Measurements from ENCODE around the gene TMEM270.
"Not testable (repeated sequence)": the region's sequence is repeated elsewhere in the genome, so short reads cannot be mapped to it uniquely, and the experiment has no call there.

TMEM270 gene, protein sequence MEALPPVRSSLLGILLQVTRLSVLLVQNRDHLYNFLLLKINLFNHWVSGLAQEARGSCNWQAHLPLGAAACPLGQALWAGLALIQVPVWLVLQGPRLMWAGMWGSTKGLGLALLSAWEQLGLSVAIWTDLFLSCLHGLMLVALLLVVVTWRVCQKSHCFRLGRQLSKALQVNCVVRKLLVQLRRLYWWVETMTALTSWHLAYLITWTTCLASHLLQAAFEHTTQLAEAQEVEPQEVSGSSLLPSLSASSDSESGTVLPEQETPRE

DNA sequence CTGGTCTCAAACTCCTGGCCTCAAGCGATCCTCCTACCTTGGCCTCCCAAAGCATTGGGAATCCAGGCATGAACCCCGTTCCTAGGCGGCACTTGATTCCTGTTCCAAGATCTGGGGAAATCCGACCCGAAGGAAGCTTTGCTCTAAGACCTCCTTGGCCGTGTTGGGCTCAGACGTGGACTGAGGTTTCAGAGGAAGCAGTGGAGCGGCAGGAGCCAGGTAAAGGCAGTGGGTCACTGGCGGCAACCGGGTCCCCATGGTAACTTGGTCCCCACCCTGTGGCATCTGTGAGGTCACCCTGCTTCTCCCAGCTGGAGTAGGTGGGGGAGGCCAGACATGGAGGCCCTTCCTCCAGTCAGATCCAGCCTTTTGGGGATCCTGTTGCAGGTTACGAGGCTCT lies at the start of gene TMEM270:
Gene TMEM270 (plus strand): TSS at position 301 of the 400 bp plus-strand sequence. CDS start 36 bp downstream, at position 337.
- DNase-seq (ENCODE audit: low spot score), result no peak

DNA sequence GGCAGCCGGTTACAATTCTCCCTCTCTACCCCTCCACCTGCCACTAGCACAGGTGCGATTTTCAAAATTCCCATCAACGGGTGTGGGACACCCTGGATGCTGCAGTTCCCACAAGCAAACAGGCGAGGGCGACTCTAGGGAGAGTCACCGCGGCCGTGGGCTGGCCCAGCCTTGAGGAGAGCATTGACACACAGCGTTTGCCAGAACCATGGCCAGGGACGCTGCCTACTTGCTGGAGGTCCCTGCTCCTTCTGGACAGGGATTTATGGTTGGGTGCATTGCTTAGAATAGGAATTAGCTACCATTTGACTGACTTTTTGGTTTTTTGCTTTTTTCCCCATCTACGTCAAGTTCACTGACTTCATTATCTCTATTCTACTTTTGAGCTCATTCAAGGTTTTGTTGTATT lies 49.2 kb upstream of the TMEM270 start:
- DNase-seq (ENCODE audit: low spot score), result peak; percentile 75

DNA sequence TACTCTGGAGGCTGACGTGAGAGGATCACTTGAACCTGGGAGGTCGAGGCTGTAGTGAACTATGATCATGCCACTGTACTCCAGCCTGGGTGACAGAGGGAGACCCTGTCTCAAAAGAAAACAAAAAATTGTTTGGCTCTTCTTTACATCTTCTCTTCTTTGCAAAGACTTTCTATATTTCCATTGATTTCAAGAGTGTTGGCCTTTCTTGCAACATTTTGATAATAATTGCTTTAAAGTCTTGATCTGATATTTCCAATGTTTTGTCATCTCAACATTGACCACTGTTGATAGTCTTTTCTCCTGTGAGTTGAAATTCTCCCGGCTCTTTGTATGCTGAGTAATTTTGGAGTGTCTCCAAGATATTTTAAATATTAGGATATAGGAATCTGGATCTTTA lies 48.0 kb upstream of the TMEM270 start:
- no peak for DNase-seq (ENCODE audit: low spot score)

DNA sequence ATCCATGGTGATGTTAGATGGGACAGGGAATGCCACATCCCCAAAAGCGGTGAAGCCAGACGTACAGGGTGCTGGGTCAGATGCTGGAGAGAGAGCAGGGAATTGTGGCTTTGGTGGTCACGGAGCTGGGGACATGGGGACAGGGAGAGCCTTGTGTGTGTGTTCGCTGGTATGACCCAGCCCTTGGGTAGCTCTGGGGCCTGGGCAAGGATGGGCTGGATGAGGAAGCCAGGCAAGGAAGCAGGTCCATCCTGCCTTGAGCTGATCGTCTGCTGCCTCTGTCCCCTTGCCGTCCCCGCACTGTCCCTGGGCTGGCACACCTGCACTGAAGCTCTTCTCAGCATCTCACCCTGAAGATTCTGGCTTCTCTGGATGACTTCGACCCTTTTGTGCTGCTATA lies 45.5 kb upstream of the TMEM270 start:
- DNase-seq (ENCODE audit: low spot score), result no peak

DNA sequence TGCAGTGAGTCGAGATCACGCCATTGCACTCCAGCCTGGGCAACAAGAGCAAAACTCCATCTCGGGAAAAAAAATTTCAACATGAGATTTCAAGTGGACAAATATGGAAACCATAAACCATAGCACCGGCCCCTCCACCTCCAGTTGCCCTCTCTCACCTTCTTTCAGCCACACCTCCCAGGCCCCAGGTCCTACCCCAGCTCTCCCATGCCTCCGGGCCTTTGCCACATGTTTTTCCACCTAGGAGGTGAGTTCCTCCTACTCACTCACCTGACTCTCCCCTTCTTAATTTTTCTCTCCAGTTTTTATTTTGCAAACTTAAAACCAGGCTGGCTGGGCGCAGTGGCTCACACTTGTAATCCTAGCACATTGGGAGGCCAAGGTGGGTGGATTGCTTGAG lies 43.8 kb upstream of the TMEM270 start:
- no peak for DNase-seq (ENCODE audit: low spot score)

DNA sequence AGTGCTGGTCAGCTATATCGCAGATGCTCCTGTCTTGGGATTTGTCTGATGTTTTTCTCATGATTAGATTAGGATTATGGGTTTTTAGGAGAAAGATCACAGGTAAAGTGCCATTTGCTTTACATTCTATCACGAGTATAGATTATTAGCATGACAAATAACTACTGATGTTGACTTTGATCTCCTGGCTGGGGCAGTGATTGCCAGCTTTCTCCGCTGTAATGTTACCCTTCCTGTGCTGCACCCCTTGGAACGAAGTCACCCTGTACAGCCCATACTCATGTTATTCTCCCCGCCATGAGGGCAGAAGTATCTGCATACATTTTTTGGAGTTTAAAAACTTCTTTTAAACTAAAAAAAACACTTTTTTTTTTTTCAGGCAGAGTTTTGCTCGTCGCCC lies 40.9 kb upstream of the TMEM270 start:
- DNase-seq (ENCODE audit: low spot score), result no peak

DNA sequence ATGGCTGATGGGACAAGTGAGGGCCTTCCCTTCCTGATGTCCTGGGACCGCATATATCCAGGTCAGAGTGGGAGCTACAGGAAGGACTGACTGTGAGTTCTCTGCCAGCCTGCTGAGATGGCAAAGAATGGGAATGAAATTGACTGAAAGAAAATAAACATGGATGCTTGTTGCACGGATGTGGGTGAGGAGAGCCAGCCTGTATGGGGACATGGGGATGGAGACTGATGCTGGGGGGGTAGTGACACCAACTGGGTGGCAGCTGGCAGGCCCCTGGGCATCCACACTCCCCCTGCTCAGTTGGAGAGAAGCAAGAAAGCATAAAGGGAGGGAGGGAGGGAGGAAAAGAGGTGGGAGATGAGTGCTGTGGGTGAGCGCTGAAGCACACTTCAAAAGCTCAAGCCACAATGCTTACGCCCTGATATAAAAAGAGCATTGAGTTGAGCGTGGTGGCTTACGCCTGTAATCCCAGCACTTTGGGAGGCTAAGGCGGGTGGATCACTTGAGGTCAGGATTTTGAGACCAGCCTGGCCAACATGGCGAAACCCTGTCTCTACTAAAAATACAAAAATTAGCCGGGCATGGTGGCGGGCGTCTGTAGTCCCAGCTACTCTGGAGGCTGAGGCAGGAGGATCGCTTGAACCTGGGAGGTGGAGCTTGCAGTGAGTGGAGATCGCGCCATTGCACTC lies 39.2 kb upstream of the TMEM270 start:
- DNase-seq (ENCODE audit: low spot score), result not testable (repeated sequence)

DNA sequence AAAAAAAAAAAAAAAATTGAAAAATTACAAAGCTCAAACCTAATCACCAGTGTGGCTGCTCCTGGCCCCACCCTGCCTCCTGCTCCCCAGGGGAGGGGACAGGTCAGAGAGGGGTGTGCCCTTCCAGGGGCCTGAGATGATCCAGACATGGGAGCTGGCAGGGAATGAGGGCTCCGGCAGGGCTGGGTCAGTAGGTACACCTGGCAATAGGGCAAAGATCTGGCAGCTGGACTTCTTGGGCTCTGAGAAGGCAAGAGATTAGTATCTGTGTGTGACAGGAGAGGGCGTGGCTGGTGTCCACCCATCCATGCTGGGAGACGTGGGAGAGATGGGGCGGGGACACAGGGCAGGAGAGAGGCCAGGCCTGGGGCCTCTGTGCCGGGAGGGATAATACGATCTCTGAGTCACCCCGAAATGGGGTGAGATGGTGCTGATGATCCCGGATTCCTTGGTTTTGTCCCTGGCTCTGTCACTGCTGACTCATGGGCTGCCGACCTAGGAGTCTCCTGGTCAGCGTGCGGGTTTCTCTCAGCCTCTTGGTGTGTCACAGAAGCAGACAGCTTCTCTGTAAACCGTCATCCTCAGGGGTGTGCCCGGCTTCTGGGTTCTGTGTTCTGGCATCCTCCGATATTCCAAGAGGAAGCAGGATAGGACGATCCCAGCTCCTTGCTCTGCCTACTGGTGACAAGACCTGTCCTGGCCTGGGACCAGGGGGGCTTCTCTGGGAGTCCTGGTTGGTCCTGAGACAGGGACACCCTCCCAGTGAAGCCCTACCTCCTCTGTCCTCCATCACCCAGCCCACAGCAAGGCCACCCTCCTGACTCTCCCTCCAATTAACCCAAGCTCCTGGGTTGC lies 38.4 kb upstream of the TMEM270 start:
- DNase-seq (ENCODE audit: low spot score), result no peak

DNA sequence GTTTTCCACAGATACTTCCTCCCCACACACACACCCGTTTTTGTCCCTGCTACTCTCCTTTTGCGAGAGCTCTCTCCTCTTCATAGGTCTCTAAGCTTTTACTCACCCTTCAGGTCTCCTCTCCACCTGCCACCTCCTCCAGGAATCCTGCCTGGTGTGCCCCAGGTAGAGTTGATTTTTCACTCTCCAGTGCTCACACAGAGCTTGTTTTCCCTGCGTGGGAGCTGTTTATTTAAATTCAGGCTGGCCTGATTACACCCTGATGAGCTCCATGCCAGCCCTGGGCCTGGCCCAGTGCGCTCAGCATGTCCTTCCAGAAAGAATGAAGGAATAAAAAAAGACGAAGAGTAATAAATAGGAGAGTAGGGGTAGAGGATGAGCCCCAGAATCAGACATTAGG lies 37.7 kb upstream of the TMEM270 start:
- no peak for DNase-seq (ENCODE audit: low spot score)

DNA sequence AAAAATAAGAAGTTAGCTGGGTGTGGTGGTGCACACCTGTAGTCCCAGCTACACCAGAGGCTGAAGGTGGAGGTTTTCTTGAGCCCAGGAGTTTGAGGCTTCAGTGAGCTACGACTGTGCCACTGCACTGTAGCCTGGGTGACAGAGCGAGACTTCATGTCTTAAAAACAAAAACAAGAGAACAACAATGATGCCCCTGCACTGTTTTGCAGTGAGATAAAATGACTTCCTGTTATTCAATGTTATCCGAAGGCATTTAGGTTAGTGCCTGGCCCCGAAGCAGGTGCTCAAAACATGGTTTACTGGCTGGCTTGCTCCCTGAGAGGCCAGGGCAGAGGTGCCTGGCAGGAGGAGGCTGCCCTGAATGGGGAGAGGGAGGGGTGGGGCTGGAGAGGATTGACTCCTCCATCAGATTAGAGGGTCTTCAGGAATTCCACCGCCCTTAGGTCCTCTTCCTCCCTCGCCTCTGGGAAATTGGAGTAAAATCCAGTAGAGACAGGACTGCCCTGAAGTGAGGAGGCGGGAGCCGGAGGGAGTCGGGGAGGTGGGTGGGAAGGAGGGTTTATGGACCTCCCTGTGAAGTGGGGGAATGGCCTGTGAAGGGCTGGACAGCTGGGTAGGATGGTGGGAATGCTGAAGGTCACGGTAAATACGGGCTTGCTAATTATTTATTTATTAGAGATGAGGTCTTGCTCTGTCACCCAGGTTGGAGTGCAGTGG lies 36.9 kb upstream of the TMEM270 start:
- no peak for DNase-seq (ENCODE audit: low spot score)

DNA sequence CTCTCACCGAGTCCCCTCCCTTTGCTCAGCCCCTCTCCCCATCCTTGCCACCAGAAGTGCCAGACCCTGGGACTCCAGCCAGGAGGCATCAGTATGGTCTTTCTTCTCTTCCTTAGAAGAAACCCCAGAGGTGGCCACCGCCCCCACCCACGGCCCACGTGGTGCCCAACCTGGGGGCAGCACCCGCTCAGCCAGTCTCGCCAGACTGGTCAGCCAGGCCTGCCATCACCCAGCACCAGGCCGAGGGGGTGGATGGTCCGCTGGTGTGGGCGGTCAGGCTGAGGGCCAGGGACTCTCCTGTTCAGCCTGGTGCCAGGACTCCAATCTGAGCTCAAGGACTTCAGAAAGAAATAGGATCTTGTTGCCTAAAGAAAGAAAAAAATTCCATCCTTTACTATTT lies 36.0 kb upstream of the TMEM270 start:
- no peak for DNase-seq (ENCODE audit: low spot score)

DNA sequence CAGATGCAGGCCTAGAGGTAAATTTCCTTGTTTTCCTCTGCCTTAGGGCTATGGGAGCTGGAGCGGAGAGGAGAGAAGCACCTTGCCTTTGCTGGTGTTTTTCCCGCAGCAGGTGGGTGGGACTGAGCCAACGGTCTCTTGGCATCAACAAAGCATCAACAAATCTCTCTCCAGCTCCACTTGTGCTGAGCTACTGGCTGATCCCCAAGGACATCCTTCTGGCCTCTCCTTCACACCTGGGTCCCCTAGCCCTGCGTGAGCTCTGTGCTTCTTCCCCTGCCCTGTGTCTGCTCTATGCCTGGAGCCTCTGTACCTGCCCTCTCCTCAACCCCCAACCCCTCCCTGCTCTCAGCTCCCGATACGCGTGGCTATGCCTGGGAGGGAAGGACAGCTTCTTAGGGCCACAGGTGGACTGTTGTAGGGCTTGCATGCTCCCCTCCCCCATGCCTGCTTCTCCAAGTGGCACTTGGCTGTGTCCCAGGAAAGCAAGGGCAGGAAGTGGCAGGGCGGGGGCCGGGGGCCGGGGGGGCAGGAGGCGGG lies 33.3 kb upstream of the TMEM270 start:
- no peak for DNase-seq (ENCODE audit: low spot score)

DNA sequence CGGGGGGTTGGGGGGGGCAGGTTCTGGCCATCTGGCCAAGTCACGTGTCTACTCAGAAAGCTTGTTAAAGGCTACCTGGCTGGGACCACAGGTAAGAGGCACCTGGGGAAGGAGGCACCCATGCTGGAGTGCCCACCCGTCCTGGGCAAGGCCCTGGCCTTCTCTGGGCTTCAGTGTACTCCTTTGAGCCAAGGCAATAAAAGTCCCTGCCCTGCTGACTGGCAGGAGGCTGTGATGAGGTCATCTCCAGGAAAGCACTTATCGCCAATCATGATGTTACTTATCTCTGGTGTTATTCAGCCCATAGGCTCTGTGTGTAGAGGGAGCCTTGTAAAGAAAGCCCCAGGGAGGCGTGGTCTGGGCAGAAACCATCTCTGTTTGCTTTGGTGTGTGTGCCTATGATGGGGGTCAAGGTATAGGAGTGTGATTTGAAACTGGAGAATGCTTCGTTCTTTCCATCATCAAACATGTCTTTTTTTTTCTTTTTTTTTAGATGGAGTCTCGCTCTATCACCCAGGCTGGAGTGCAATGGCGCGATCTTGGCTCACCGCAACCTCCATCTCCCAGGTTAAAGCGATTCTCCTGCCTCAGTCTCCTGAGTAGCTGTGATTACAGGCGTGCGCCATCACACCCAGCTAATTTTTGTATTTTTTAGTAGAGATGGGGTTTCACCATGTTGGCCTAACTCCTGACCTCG lies 32.7 kb upstream of the TMEM270 start:
- peak; percentile 60 for DNase-seq (ENCODE audit: low spot score)

DNA sequence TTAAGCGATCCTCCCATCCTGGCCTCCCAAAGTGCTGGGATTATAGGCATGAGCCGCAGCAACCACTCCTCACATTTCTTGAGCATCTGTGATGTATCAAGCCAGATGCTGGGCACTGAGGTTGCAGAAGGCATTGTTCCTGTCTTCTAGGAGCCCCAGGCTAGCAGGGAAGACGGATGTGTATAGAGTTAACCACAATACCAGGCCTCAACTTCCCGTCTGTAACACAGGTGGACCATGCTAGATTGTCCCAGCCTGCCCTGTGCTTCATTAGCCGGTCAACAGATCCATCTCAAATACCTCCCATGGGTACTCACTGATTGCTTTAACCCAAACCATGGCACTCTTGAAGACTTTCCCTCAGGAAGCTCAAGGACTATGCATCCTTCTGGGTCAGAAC lies 32.0 kb upstream of the TMEM270 start:
- no peak for DNase-seq (ENCODE audit: low spot score)

DNA sequence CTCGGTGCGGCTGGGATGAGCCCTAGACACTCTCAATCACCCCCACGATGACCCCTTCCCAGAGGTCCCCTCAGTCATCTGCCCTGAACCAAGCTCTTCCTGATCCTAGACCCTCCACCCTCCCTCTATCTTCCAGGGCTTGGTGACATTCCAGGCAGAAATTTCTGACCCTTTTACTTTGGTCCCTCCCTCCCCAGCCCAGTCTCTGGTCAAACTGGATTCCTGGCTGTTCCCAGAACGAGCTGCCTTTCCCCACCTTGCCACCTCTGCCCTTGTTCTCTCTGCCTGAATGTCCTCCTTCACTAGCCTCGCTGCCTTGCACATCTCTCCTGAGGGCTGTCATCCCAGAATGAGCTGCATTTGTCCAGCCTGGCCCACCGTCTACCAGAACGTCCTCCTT lies 31.5 kb upstream of the TMEM270 start:
- DNase-seq (ENCODE audit: low spot score), result no peak

DNA sequence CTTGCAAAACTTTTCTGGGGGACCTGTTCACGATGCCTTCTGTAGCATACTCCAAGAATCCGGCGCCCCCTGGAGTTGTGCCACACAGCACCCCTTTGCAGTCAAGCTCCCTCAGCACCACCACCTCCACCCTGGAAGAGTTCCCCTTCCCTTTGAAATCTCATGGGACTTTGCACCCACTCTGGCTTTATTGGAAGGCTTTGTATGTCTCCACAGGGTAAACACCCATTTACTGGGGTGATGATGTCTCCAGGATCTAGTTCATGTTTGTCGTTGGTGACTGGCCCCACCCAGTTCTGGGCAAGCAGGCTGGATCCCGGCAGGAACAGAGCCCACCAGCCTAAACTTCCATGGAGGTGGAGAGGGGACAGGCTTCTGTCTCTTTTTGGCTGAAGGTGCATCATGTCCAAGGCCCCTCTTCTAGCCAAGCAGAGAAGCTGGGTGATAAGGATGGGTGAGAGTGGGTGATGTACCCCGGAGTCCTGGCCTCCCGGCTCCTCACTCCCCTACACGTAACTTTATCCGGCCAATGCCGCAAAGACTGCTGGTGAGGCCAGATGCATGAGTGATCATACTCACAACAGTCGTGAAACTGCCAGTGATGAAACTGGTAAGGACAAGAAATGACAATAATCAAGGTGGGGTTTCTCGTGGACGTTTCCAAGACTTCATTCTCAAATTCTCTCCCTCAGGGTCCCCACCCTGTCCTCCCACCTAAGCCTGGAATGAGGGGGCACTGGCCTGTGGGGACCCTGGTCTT lies 30.9 kb upstream of the TMEM270 start:
- DNase-seq (ENCODE audit: low spot score), result no peak

DNA sequence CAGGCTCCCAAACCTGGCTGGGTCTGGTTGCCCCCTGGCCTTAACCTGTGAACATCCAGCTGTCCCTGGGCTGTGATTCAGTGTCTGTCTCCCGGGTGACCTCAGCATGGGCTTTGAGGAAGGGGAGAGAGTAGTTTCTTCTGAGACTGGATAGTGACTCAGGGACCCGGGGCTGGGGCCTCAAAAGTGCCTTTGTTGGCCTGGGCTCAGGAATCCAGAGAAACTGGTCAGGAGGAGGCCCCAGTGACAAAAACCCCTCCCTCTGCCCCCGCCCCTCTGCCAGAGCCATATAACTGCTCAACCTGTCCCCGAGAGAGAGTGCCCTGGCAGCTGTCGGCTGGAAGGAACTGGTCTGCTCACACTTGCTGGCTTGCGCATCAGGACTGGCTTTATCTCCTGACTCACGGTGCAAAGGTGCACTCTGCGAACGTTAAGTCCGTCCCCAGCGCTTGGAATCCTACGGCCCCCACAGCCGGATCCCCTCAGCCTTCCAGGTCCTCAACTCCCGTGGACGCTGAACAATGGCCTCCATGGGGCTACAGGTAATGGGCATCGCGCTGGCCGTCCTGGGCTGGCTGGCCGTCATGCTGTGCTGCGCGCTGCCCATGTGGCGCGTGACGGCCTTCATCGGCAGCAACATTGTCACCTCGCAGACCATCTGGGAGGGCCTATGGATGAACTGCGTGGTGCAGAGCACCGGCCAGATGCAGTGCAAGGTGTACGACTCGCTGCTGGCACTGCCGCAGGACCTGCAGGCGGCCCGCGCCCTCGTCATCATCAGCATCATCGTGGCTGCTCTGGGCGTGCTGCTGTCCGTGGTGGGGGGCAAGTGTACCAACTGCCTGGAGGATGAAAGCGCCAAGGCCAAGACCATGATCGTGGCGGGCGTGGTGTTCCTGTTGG lies 30.0 kb upstream of the TMEM270 start, which contains the start of gene CLDN4:
Gene CLDN4 (plus strand): TSS at position 316 of the 903 bp plus-strand sequence. CDS start 206 bp downstream, at position 522.
- DNase-seq (ENCODE audit: low spot score), result no peak

DNA sequence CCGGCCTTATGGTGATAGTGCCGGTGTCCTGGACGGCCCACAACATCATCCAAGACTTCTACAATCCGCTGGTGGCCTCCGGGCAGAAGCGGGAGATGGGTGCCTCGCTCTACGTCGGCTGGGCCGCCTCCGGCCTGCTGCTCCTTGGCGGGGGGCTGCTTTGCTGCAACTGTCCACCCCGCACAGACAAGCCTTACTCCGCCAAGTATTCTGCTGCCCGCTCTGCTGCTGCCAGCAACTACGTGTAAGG lies 29.4 kb upstream of the TMEM270 start:
- no peak for DNase-seq (ENCODE audit: low spot score)

DNA sequence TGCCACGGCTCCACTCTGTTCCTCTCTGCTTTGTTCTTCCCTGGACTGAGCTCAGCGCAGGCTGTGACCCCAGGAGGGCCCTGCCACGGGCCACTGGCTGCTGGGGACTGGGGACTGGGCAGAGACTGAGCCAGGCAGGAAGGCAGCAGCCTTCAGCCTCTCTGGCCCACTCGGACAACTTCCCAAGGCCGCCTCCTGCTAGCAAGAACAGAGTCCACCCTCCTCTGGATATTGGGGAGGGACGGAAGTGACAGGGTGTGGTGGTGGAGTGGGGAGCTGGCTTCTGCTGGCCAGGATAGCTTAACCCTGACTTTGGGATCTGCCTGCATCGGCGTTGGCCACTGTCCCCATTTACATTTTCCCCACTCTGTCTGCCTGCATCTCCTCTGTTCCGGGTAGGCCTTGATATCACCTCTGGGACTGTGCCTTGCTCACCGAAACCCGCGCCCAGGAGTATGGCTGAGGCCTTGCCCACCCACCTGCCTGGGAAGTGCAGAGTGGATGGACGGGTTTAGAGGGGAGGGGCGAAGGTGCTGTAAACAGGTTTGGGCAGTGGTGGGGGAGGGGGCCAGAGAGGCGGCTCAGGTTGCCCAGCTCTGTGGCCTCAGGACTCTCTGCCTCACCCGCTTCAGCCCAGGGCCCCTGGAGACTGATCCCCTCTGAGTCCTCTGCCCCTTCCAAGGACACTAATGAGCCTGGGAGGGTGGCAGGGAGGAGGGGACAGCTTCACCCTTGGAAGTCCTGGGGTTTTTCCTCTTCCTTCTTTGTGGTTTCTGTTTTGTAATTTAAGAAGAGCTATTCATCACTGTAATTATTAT lies 28.9 kb upstream of the TMEM270 start:
- no peak for DNase-seq (ENCODE audit: low spot score)
